IMR-90 (cell line): ENCODE data around the gene NFKBIE. TPM values are rescaled to one million over a fixed set of nuclear protein-coding genes. Genes with fewer than 3 reads are reported as not detected.

ENCODE experiments used
- ATAC-seq: fragments of 200-7000 bp; cut with Tn5 transposase; 2 replicates; pipeline ENCODE4 v1.9.1; 2020; ENCODE audit warnings: low read depth, mild to moderate bottlenecking, moderate library complexity
- BruUV-seq: library from RNA; stranded (reverse); fragments of 400-500 nt; replicated peaks from 2 replicates; lab custom pipeline; 2021; lab: Mats Ljungman, UMichigan
- CTCF ChIA-PET: fragments of 300-600 bp; formaldehyde crosslinking; extraction: SDS; loops from one replicate; lab custom pipeline; 2021; ENCODE audit warnings: antibody characterized with exemption; lab: Yijun Ruan, JAX
- POLR2A ChIA-PET: fragments of 300-600 bp; sonication (Branson Sonifier 250); formaldehyde crosslinking; loops from one replicate; lab custom pipeline; 2022; ENCODE audit warnings: antibody characterized with exemption; ENCODE audit not compliant: unreplicated experiment; lab: Charles Lee
- DNase-seq: peaks from one replicate; pipeline ENCODE4 v3.0.0; 2013
- H2AFZ ChIP-seq: replicated peaks from 2 replicates; pipeline ENCODE3; 2013; ENCODE audit warnings: low read length, mild to moderate bottlenecking; ENCODE audit not compliant: poor library complexity
- H2AK5ac ChIP-seq: 2 replicates; pipeline ENCODE4 v1.6.1; 2013; ENCODE audit warnings: low read depth, low read length, inconsistent platforms
- H2AK9ac ChIP-seq: replicated peaks from 2 replicates; pipeline ENCODE3; 2013; ENCODE audit warnings: mild to moderate bottlenecking, low read depth, low read length, moderate library complexity; ENCODE audit not compliant: poor library complexity
- H2BK120ac ChIP-seq: 2 replicates; pipeline ENCODE4 v1.6.1; 2013; ENCODE audit warnings: low read depth, low read length, inconsistent platforms
- H2BK15ac ChIP-seq: 3 replicates; pipeline ENCODE4 v1.6.1; 2013; ENCODE audit warnings: low read depth, low read length, inconsistent platforms
- H2BK20ac ChIP-seq: 2 replicates; pipeline ENCODE4 v1.6.1; 2013; ENCODE audit warnings: low read depth, mild to moderate bottlenecking, inconsistent platforms, low read length, moderate library complexity
- H2BK5ac ChIP-seq: 2 replicates; pipeline ENCODE4 v1.6.1; 2013; ENCODE audit warnings: mild to moderate bottlenecking, low read depth, low read length, inconsistent platforms; ENCODE audit not compliant: poor library complexity, severe bottlenecking
- H3K14ac ChIP-seq: replicated peaks from 2 replicates; pipeline ENCODE4 v1.6.1; 2013; ENCODE audit warnings: low read depth, low read length, inconsistent platforms
- H3K18ac ChIP-seq: 2 replicates; pipeline ENCODE4 v1.6.1; 2013; ENCODE audit warnings: low read depth, low read length, control low read depth
- H3K23ac ChIP-seq: 2 replicates; pipeline ENCODE4 v1.6.1; 2013; ENCODE audit warnings: low read depth, low read length, inconsistent platforms
- H3K27ac ChIP-seq: 2 replicates; pipeline ENCODE4 v1.5.1; 2013; ENCODE audit warnings: mild to moderate bottlenecking, control low read depth, low read length; ENCODE audit not compliant: insufficient read depth
- H3K27me3 ChIP-seq: 2 replicates; pipeline ENCODE4 v1.6.1; 2013; ENCODE audit warnings: low read length; ENCODE audit not compliant: control insufficient read depth, insufficient read depth
- H3K36me3 ChIP-seq: 2 replicates; pipeline ENCODE4 v1.6.1; 2013; ENCODE audit warnings: low read length, mixed read lengths; ENCODE audit not compliant: control insufficient read depth, insufficient read depth
- H3K4ac ChIP-seq: 2 replicates; pipeline ENCODE4 v1.6.1; 2013; ENCODE audit warnings: low read depth, low read length, inconsistent platforms
- H3K4me1 ChIP-seq: 2 replicates; pipeline ENCODE4 v1.6.1; 2013; ENCODE audit warnings: low read length, mixed read lengths; ENCODE audit not compliant: control insufficient read depth, insufficient read depth
- H3K4me2 ChIP-seq: 2 replicates; pipeline ENCODE4 v1.6.1; 2013; ENCODE audit warnings: low read depth, mild to moderate bottlenecking, control low read depth, low read length, moderate library complexity
- H3K4me3 ChIP-seq: 2 replicates; pipeline ENCODE4 v1.5.1; 2013; ENCODE audit warnings: low read depth, mild to moderate bottlenecking, control low read depth, low read length, moderate library complexity; ENCODE audit not compliant: insufficient read depth
- H3K56ac ChIP-seq: 2 replicates; pipeline ENCODE4 v1.6.1; 2013; ENCODE audit warnings: low read length, inconsistent platforms; ENCODE audit not compliant: insufficient read depth; ENCODE audit errors: extremely low read depth
- H3K79me1 ChIP-seq, 2 experiments: 2 replicates each; pipeline ENCODE4 v1.6.1; 2013; ENCODE audit warnings: low read length in 2 of 2, inconsistent platforms in 1 of 2, low read depth in 1 of 2
- H3K9ac ChIP-seq: 2 replicates; pipeline ENCODE4 v1.6.1; 2013; ENCODE audit warnings: low read depth, low read length, control low read depth
- H3K9me1 ChIP-seq: 2 replicates; pipeline ENCODE4 v1.6.1; 2013; ENCODE audit warnings: low read length, inconsistent platforms; ENCODE audit not compliant: insufficient read depth
- H3K9me3 ChIP-seq: 2 replicates; pipeline ENCODE4 v1.6.1; 2013; ENCODE audit warnings: low read length; ENCODE audit not compliant: control insufficient read depth, insufficient read depth
- H4K20me1 ChIP-seq: 2 replicates; pipeline ENCODE4 v1.6.1; 2013; ENCODE audit warnings: low read length, inconsistent platforms; ENCODE audit not compliant: insufficient read depth
- H4K5ac ChIP-seq: 2 replicates; pipeline ENCODE4 v1.6.1; 2013; ENCODE audit warnings: mild to moderate bottlenecking, low read depth, low read length, control low read depth
- H4K8ac ChIP-seq, 2 experiments: 2 replicates each; pipeline ENCODE4 v1.6.1; 2013; ENCODE audit warnings: low read depth in 2 of 2, low read length in 2 of 2, control low read depth in 1 of 2, inconsistent platforms in 1 of 2
- H4K91ac ChIP-seq: 2 replicates; pipeline ENCODE4 v1.6.1; 2013; ENCODE audit warnings: low read depth, low read length, inconsistent platforms; ENCODE audit not compliant: insufficient read depth
- BHLHE40 ChIP-seq: fragments of 150-350 bp; IDR thresholded peaks from 2 replicates; pipeline ENCODE4 v1.6.1; 2016; ENCODE audit warnings: mild to moderate bottlenecking, low read depth, low read length
- CEBPB ChIP-seq: IDR thresholded peaks from 2 replicates; pipeline ENCODE4 v1.6.1; 2012; ENCODE audit warnings: low read depth, low read length, improper control_type of control experiment
- CHD1 ChIP-seq: IDR thresholded peaks from 2 replicates; pipeline ENCODE4 v1.6.1; 2012; ENCODE audit warnings: low read depth, low read length, improper control_type of control experiment
- ELK1 ChIP-seq: fragments of 150-350 bp; IDR thresholded peaks from 2 replicates; pipeline ENCODE4 v1.6.1; 2016; ENCODE audit warnings: low read depth, mild to moderate bottlenecking, low read length, moderate library complexity, borderline replicate concordance
- FOS ChIP-seq: fragments of 150-350 bp; IDR thresholded peaks from 2 replicates; pipeline ENCODE4 v1.6.1; 2016; ENCODE audit warnings: low read depth, low read length
- MAFK ChIP-seq: IDR thresholded peaks from 2 replicates; pipeline ENCODE4 v1.6.1; 2012; ENCODE audit warnings: low read depth, low read length, improper control_type of control experiment
- NFE2L2 ChIP-seq: fragments of 150-350 bp; IDR thresholded peaks from 2 replicates; pipeline ENCODE4 v1.6.1; 2016; ENCODE audit warnings: low read depth, mild to moderate bottlenecking, low read length
- POLR2A ChIP-seq: IDR thresholded peaks from 2 replicates; pipeline ENCODE4 v1.6.1; 2012; ENCODE audit warnings: mild to moderate bottlenecking, low read depth, low read length
- RAD21 ChIP-seq: IDR thresholded peaks from 2 replicates; pipeline ENCODE4 v1.6.1; 2012; ENCODE audit warnings: low read length, improper control_type of control experiment
- RCOR1 ChIP-seq: IDR thresholded peaks from 2 replicates; pipeline ENCODE4 v1.6.1; 2012; ENCODE audit warnings: mild to moderate bottlenecking, low read length, improper control_type of control experiment; ENCODE audit not compliant: insufficient replicate concordance
- RFX5 ChIP-seq: IDR thresholded peaks from 2 replicates; pipeline ENCODE4 v1.8.0; 2012; ENCODE audit warnings: low read depth, mild to moderate bottlenecking, low read length, moderate library complexity
- SMC3 ChIP-seq: fragments of 150-350 bp; IDR thresholded peaks from 2 replicates; pipeline ENCODE4 v1.6.1; 2016; ENCODE audit warnings: low read depth, mild to moderate bottlenecking, antibody characterized with exemption, low read length, moderate library complexity
- WGBS, 2 experiments: methylation state at CpG; one replicate each; pipeline versions ENCODE4 v1.1.5 to v1.1.7; 2013; ENCODE audit warnings: missing lambda C conversion rate in 2 of 2; ENCODE audit not compliant: insufficient read length in 1 of 2; ENCODE audit errors: extremely low coverage in 2 of 2; 5-methylcytosine and 5-hydroxymethylcytosine counted together
- dilution Hi-C: fragments of 300-500 bp; cut with HindIII; formaldehyde crosslinking; loops from one replicate; pipeline ENCODE4 v1.14.3; 2018; ENCODE audit warnings: low sequenced_read_pairs; ENCODE audit not compliant: unreplicated experiment
- in situ Hi-C: fragments of 300-500 bp; cut with MboI; formaldehyde crosslinking; loops from 3 replicates; pipeline ENCODE4 v1.14.3; 2019; ENCODE audit warnings: low sequenced_read_pairs, inconsistent platforms, mixed read lengths
- intact Hi-C: fragments of 100-400 bp; cut with micrococcal nuclease; formaldehyde crosslinking; loops from 2 replicates; pipeline ENCODE4 v1.10.0; 2022
- polyA plus RNA-seq, 3 experiments: library from polyadenylated mRNA; depleted of rRNA; stranded (reverse); fragments of >200 nt; gene quantifications; 2 replicates each; pipeline ENCODE4 v1.2.3, GENCODE V29; 2012; ENCODE audit warnings: low replicate concordance in 1 of 3
- total RNA-seq: library from RNA; depleted of rRNA; stranded (reverse); fragments of >200 nt; gene quantifications from 2 replicates; pipeline ENCODE4 v1.2.3, GENCODE V29; 2012
- TF ChIP-seq, protein P1 (sequence below): fragments of 150-350 bp; IDR thresholded peaks from 2 replicates; pipeline ENCODE4 v1.6.1; 2017; ENCODE audit warnings: mild to moderate bottlenecking, antibody characterized with exemption, low read length, low read depth
- TF ChIP-seq, protein P2 (sequence below): conservative IDR thresholded peaks from 2 replicates; pipeline ENCODE4 v1.5.1; 2012; ENCODE audit warnings: mild to moderate bottlenecking, low read depth, low read length, improper control_type of control experiment

Gene NFKBIE
- total and polyA plus RNA-seq, 2 of the 4 experiments (the other 2 are of a cell fraction): 7.9 to 13.0 TPM

DNA sequence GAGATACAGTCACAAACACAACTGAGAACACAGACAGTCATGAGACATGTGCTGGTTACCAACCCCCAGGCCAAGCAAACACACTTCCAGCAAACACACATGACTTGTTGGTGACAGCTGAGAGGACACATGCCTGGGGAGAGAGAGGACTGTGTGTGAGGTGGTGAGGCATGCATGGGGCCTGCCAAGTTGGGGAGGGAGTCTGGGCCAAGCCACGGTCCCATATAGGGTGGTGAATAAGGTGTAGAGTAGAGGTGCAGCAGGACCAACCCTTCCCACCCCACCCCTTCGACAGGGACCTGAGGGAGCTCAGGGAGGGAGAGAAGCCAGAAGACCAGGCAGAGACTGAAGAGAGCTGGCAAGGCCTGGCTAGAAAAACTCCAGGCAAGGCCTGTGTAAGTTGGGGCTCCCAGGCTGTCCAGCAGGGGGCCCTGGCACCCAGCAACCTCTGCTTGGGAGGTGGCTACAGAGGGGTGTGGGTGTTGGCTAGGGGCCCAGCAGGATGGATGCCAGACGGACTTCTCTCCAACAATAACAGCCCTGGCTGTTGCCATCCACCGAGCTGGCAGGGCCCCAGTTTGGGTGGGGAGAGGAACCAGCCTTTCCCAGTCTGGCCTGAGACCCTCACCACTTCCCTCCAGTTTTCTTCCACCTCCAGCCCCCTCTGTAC is 43.9 kb downstream of the NFKBIE start:
- Histone ChIP-seq H3K4me3 (no peak overlapping the region), H2AK5ac (peak overlapping the region; percentile 70; the same call in 1 of the 2 replicates), H4K91ac (no peak overlapping the region; the same call in 1 of the 2 replicates), H4K8ac (peak overlapping the region in 1 of 2 experiments; percentile 26; a peak in 1 of 4 replicates), H3K27me3 (peaks cover 7% of the 10 kb centered on the region; the same call in 1 of the 2 replicates), H2AFZ (peak overlapping the region; percentile 77), H2BK15ac (no peak overlapping the region), H3K56ac (no peak overlapping the region), H3K9me1 (peaks cover 4% of the 10 kb centered on the region; the same call in 1 of the 2 replicates), H2BK5ac (no peak overlapping the region), H4K5ac (no peak overlapping the region), H4K20me1 (no peaks in the 10 kb centered on the region), H3K4me2 (no peak overlapping the region), H2BK120ac (no peak overlapping the region), H3K18ac (no peak overlapping the region), H2AK9ac (peak overlapping the region; percentile 44), H3K36me3 (no peaks in the 10 kb centered on the region), H3K4me1 (peaks cover 16% of the 10 kb centered on the region), H3K27ac (no peak overlapping the region), H2BK20ac (no peak overlapping the region), H3K9ac (no peak overlapping the region), H3K9me3 (no peaks in the 10 kb centered on the region), H3K23ac (no peak overlapping the region), H3K14ac (peak overlapping the region; percentile 58; the same call in 1 of the 2 replicates), H3K79me1 (peaks cover 0 to 8% of the 10 kb centered on the region in 2 experiments; a peak in 1 of 4 replicates), H3K4ac (peak overlapping the region; percentile 55; the same call in 1 of the 2 replicates)
- WGBS, 2 experiments: no CpG with 5 or more reads among the region's 4 CpGs
- peak; percentile 55 for ATAC-seq
- intact Hi-C loops: no loop called here
- DNase-seq: peak; percentile 62
- dilution Hi-C loops: no loop called here
- BruUV-seq: no TSS peak
- ChIA-PET CTCF (interaction anchor here (1.2 to 4.1 kb wide), 2 partner anchors 13 to 25 kb away, joined by 3 to 20 read pairs; no protein-coding TSS in a partner anchor), POLR2A (interaction anchor here (0.6 kb wide), 1 partner anchor 171 kb away, joined by 6 read pairs; no protein-coding TSS in a partner anchor)
- in situ Hi-C loops: no loop called here
- TF ChIP-seq SMC3: peak; percentile 33; the same call in 1 of the 2 replicates
- no peak for TF ChIP-seq CHD1
- no peak for TF ChIP-seq BHLHE40
- TF ChIP-seq, protein P1, sequence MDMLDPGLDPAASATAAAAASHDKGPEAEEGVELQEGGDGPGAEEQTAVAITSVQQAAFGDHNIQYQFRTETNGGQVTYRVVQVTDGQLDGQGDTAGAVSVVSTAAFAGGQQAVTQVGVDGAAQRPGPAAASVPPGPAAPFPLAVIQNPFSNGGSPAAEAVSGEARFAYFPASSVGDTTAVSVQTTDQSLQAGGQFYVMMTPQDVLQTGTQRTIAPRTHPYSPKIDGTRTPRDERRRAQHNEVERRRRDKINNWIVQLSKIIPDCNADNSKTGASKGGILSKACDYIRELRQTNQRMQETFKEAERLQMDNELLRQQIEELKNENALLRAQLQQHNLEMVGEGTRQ: no peak
- TF ChIP-seq RAD21: peak; percentile 47
- no peak for TF ChIP-seq FOS
- TF ChIP-seq RFX5: no peak
- TF ChIP-seq POLR2A: no peak
- no peak for TF ChIP-seq ELK1
- TF ChIP-seq, protein P2, sequence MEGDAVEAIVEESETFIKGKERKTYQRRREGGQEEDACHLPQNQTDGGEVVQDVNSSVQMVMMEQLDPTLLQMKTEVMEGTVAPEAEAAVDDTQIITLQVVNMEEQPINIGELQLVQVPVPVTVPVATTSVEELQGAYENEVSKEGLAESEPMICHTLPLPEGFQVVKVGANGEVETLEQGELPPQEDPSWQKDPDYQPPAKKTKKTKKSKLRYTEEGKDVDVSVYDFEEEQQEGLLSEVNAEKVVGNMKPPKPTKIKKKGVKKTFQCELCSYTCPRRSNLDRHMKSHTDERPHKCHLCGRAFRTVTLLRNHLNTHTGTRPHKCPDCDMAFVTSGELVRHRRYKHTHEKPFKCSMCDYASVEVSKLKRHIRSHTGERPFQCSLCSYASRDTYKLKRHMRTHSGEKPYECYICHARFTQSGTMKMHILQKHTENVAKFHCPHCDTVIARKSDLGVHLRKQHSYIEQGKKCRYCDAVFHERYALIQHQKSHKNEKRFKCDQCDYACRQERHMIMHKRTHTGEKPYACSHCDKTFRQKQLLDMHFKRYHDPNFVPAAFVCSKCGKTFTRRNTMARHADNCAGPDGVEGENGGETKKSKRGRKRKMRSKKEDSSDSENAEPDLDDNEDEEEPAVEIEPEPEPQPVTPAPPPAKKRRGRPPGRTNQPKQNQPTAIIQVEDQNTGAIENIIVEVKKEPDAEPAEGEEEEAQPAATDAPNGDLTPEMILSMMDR: peak; percentile 72
- TF ChIP-seq RCOR1: no peak
- no peak for TF ChIP-seq CEBPB
- no peak for TF ChIP-seq NFE2L2
- TF ChIP-seq MAFK: no peak
